NCI-H1436 treated with DMSO at 0.1 percent for 48 hours (cell line): Measurements from ENCODE around the gene ZDHHC24.

Source experiments
- DNase-seq: peaks from one replicate; lab custom pipeline; 2025; lab: John Stamatoyannopoulos, UW

The ZDHHC24 gene

GRCh38 chr11:66564984-66565383 lies 19.1 kb upstream of the ZDHHC24 start:
- no peak for DNase-seq

- DNase-seq: no peak
Observed at GRCh38 chr11:66564538-66564937, 18.7 kb upstream of the ZDHHC24 start.

- DNase-seq: no peak
Observed at GRCh38 chr11:66563832-66564231, 18.0 kb upstream of the ZDHHC24 start.

- DNase-seq: no peak
Observed at GRCh38 chr11:66562907-66563583, 17.2 kb upstream of the ZDHHC24 start.

GRCh38 chr11:66562275-66562674 lies 16.4 kb upstream of the ZDHHC24 start:
- DNase-seq: no peak

- DNase-seq: no peak
Observed at GRCh38 chr11:66561975-66562248, 16.1 kb upstream of the ZDHHC24 start.

- no peak for DNase-seq
Observed at GRCh38 chr11:66561178-66561974, 15.5 kb upstream of the ZDHHC24 start.

GRCh38 chr11:66559866-66560676 lies 14.2 kb upstream of the ZDHHC24 start:
- DNase-seq: no peak

- DNase-seq: no peak
Observed at GRCh38 chr11:66559142-66559865, 13.5 kb upstream of the ZDHHC24 start.

- no peak for DNase-seq
Observed at GRCh38 chr11:66557733-66558326, 12.0 kb upstream of the ZDHHC24 start.

GRCh38 chr11:66556086-66556485 lies 10.2 kb upstream of the ZDHHC24 start:
- DNase-seq: no peak

GRCh38 chr11:66555416-66555815 lies 9.6 kb upstream of the ZDHHC24 start:
- DNase-seq: no peak

- DNase-seq: no peak
Observed at GRCh38 chr11:66554602-66555001, 8.8 kb upstream of the ZDHHC24 start.

GRCh38 chr11:66550887-66551286 lies 5.0 kb upstream of the ZDHHC24 start:
- DNase-seq: no peak

- DNase-seq: no peak
Observed at GRCh38 chr11:66549696-66550095, 3.8 kb upstream of the ZDHHC24 start.

GRCh38 chr11:66548774-66549630 lies 3.2 kb upstream of the ZDHHC24 start:
- DNase-seq: no peak

- DNase-seq: no peak
Observed at GRCh38 chr11:66548041-66548440, 2.2 kb upstream of the ZDHHC24 start.

GRCh38 chr11:66547662-66548009 lies 1.8 kb upstream of the ZDHHC24 start:
- DNase-seq: no peak

GRCh38 chr11:66546966-66547661 lies 1.3 kb upstream of the ZDHHC24 start:
- no peak for DNase-seq

- DNase-seq: no peak
Observed at GRCh38 chr11:66546368-66546965, 619 bp upstream of the ZDHHC24 start, which contains the start of gene ACTN3. Gene ACTN3 (plus strand): TSS chr11:66546903. CDS start chr11:66546938, 35 bp downstream.
